Measurements from ENCODE around the gene RFT1.

The RFT1 gene

DNA sequence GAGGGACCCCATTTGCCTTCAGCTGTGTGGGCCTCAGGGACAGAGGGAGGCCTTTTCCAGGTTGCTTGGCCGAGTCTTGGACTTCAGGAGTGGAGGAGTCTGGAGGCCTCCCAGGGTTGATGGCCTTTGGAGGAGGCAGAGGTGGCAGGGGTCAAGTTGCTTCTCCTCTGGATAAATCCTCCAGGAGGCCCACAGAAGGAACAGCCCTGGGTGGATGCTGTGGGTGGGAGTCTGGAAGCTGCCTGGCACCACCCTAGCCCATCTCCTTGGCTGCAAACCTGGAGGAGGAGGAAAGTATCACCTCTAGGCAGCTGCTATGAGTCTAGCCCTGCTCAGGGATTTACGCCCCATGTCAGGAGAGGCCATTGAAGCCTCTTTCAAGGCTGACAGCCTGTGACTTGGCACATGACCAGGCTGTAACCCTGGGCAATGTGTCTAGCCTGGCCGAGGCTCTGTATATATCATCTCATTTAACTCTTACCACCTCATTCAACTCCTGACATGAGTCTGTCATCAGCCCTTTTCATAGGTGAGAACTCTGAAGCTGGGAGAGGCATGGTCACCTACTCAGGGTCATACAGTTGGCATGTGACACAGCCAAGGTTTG is 27.8 kb upstream of the RFT1 start:
- no peaks in the 10 kb centered on the region for H3K9me3 ChIP-seq (ENCODE audit: insufficient read depth, low read length, severe bottlenecking)
- H2AFZ ChIP-seq (ENCODE audit: low read depth, low read length), result no peak overlapping the region
- no peak for DNase-seq
- no peaks in the 10 kb centered on the region for H3K4me1 ChIP-seq (ENCODE audit: insufficient read depth, low read length)
- H3K9ac ChIP-seq (ENCODE audit: low read depth, low read length), result no peak overlapping the region
- no peaks in the 10 kb centered on the region for H4K20me1 ChIP-seq (ENCODE audit: insufficient read depth, low read length)
- no peak for ATAC-seq (ENCODE audit: insufficient read depth, low read depth)
- no peak overlapping the region for H3K4me2 ChIP-seq (ENCODE audit: insufficient read depth, low read length)
- H3K36me3 ChIP-seq (ENCODE audit: insufficient read depth, low read length), result no peaks in the 10 kb centered on the region
- no peaks in the 10 kb centered on the region for H3K27me3 ChIP-seq (ENCODE audit: insufficient read depth, low read length, poor library complexity)
- TF ChIP-seq, protein P1, sequence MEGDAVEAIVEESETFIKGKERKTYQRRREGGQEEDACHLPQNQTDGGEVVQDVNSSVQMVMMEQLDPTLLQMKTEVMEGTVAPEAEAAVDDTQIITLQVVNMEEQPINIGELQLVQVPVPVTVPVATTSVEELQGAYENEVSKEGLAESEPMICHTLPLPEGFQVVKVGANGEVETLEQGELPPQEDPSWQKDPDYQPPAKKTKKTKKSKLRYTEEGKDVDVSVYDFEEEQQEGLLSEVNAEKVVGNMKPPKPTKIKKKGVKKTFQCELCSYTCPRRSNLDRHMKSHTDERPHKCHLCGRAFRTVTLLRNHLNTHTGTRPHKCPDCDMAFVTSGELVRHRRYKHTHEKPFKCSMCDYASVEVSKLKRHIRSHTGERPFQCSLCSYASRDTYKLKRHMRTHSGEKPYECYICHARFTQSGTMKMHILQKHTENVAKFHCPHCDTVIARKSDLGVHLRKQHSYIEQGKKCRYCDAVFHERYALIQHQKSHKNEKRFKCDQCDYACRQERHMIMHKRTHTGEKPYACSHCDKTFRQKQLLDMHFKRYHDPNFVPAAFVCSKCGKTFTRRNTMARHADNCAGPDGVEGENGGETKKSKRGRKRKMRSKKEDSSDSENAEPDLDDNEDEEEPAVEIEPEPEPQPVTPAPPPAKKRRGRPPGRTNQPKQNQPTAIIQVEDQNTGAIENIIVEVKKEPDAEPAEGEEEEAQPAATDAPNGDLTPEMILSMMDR (IDR thresholded peaks at IDR 0.05; ENCODE audit: borderline replicate concordance, extremely low read depth, low read length, poor library complexity, severe bottlenecking), result no peak
- TF ChIP-seq EZH2 (IDR thresholded peaks at IDR 0.05; ENCODE audit: borderline replicate concordance, low read depth, low read length, severe bottlenecking), result no peak
- H3K4me3 ChIP-seq (ENCODE audit: low read depth in 1 of 2, low read length in 2 of 2), result no peak overlapping the region
- no peak overlapping the region for H3K27ac ChIP-seq (ENCODE audit: low read length)
- H3K79me2 ChIP-seq (ENCODE audit: insufficient read depth, low read length), result no peaks in the 10 kb centered on the region

DNA sequence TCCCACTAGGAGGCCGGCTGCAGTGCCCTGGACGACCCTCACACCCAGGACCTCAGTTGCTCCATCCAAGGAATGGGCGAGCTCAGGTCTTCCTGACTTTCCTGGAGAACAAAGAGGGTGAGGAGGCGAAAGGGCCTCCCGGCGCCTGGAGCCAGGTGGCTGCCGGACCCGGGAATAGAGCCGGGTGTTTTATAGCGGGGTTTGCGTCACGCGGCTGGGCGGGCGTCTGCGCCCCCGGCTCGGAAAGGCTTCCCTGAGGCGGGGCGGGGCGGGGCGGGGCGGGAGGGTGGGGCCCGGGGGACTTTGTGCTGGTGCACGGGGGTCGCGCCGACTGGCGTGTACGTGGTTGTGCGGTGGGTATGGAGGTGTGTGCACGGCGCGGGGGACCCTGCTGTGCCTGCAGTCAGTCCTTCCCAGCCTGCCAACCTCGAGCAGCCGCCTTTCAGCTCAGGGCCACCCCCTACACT is 26.2 kb upstream of the RFT1 start:
- no peaks in the 10 kb centered on the region for H3K36me3 ChIP-seq (ENCODE audit: insufficient read depth, low read length)
- no peak overlapping the region for H3K9ac ChIP-seq (ENCODE audit: low read depth, low read length)
- no peak overlapping the region for H2AFZ ChIP-seq (ENCODE audit: low read depth, low read length)
- no peak overlapping the region for H3K27ac ChIP-seq (ENCODE audit: low read length)
- H3K9me3 ChIP-seq (ENCODE audit: insufficient read depth, low read length, severe bottlenecking), result no peaks in the 10 kb centered on the region
- H3K4me3 ChIP-seq (ENCODE audit: low read depth in 1 of 2, low read length in 2 of 2), result no peak overlapping the region
- no peaks in the 10 kb centered on the region for H3K4me1 ChIP-seq (ENCODE audit: insufficient read depth, low read length)
- no peaks in the 10 kb centered on the region for H4K20me1 ChIP-seq (ENCODE audit: insufficient read depth, low read length)
- ATAC-seq (ENCODE audit: insufficient read depth, low read depth) (no peak), DNase-seq (no peak)
- peaks cover 4% of the 10 kb centered on the region for H3K27me3 ChIP-seq (ENCODE audit: insufficient read depth, low read length, poor library complexity)
- TF ChIP-seq, protein P1 (IDR thresholded peaks at IDR 0.05; ENCODE audit: borderline replicate concordance, extremely low read depth, low read length, poor library complexity, severe bottlenecking), result no peak
- TF ChIP-seq EZH2 (IDR thresholded peaks at IDR 0.05; ENCODE audit: borderline replicate concordance, low read depth, low read length, severe bottlenecking), result no peak
- H3K79me2 ChIP-seq (ENCODE audit: insufficient read depth, low read length), result no peaks in the 10 kb centered on the region
- no peak overlapping the region for H3K4me2 ChIP-seq (ENCODE audit: insufficient read depth, low read length)

DNA sequence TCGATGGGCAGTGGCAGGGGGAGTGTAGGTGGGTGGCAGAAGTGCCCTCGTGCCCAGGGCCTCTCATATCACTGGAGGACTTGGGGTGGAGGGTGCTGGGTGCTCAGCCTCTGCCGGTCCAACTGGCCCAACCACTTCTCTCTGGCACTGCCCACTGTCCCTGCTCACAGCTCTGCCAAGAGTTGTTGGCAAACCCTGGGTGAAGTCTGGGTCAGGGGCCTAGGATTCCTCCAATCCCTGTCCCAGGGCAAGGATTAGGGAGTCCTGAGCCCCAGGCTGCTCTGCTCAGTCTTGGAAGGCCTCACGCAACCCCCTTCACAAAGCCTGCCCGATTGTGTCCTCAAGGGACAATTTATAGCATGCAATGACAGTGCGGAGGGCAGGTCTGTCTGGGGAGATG is 25.5 kb upstream of the RFT1 start:
- TF ChIP-seq EZH2 (IDR thresholded peaks at IDR 0.05; ENCODE audit: borderline replicate concordance, low read depth, low read length, severe bottlenecking), result no peak
- TF ChIP-seq, protein P1 (IDR thresholded peaks at IDR 0.05; ENCODE audit: borderline replicate concordance, extremely low read depth, low read length, poor library complexity, severe bottlenecking), result no peak
- ATAC-seq (ENCODE audit: insufficient read depth, low read depth) (no peak), DNase-seq (no peak)
- Histone ChIP-seq H3K4me1 (ENCODE audit: insufficient read depth, low read length) (no peaks in the 10 kb centered on the region), H3K4me2 (ENCODE audit: insufficient read depth, low read length) (no peak overlapping the region), H3K9ac (ENCODE audit: low read depth, low read length) (no peak overlapping the region), H3K4me3 (ENCODE audit: low read depth in 1 of 2, low read length in 2 of 2) (no peak overlapping the region), H3K27me3 (ENCODE audit: insufficient read depth, low read length, poor library complexity) (peaks cover 4% of the 10 kb centered on the region), H3K36me3 (ENCODE audit: insufficient read depth, low read length) (no peaks in the 10 kb centered on the region), H4K20me1 (ENCODE audit: insufficient read depth, low read length) (no peaks in the 10 kb centered on the region), H3K9me3 (ENCODE audit: insufficient read depth, low read length, severe bottlenecking) (no peaks in the 10 kb centered on the region), H3K79me2 (ENCODE audit: insufficient read depth, low read length) (no peaks in the 10 kb centered on the region), H3K27ac (ENCODE audit: low read length) (no peak overlapping the region), H2AFZ (ENCODE audit: low read depth, low read length) (no peak overlapping the region)

Measured in DND-41 (cell line).